Muscle of leg (tissue), 11 donors: Measurements from ENCODE around the gene HRAS. TPM values are rescaled to one million over a fixed set of nuclear protein-coding genes. Genes with fewer than 3 reads are reported as not detected.
"Not testable (repeated sequence)": the region's sequence is repeated elsewhere in the genome, so short reads cannot be mapped to it uniquely, and the experiment has no call there.

Experiments used
- DNase-seq: peaks from one replicate; pipeline ENCODE4 v3.0.0; 2013
- H3K27ac ChIP-seq: one replicate; pipeline ENCODE4 v1.5.1; 2013; ENCODE audit warnings: mild to moderate bottlenecking, low read length, control low read depth
- H3K27me3 ChIP-seq: one replicate; pipeline ENCODE4 v1.6.1; 2013; ENCODE audit warnings: low read length; ENCODE audit not compliant: control insufficient read depth, insufficient read depth
- H3K36me3 ChIP-seq: one replicate; pipeline ENCODE4 v1.6.1; 2013; ENCODE audit warnings: low read length; ENCODE audit not compliant: control insufficient read depth, insufficient read depth
- H3K4me1 ChIP-seq: one replicate; pipeline ENCODE4 v1.6.1; 2013; ENCODE audit warnings: low read length; ENCODE audit not compliant: control insufficient read depth, insufficient read depth
- H3K4me3 ChIP-seq: one replicate; pipeline ENCODE4 v1.5.1; 2013; ENCODE audit warnings: low read length, control low read depth
- H3K9me3 ChIP-seq: replicated peaks from 2 replicates; pipeline ENCODE4 v1.6.1; 2013; ENCODE audit warnings: low read depth, low read length; ENCODE audit not compliant: control insufficient read depth
- WGBS: methylation state at CpG from one replicate; pipeline ENCODE4 v1.1.5; 2013; ENCODE audit warnings: missing lambda C conversion rate; ENCODE audit not compliant: insufficient coverage; 5-methylcytosine and 5-hydroxymethylcytosine counted together
- polyA plus RNA-seq, 8 donors: library from polyadenylated mRNA; unstranded; fragments of 120-200 nt; gene quantifications; one replicate each; pipeline versions ENCODE4 v1.2.1 to v1.2.3, GENCODE V29; 2013; ENCODE audit warnings: inconsistent platforms in 1 of 8, low replicate concordance in 1 of 8; ENCODE audit not compliant: insufficient read length in 8 of 8, insufficient read depth in 1 of 8
- total RNA-seq: library from RNA; stranded (reverse); fragments of 120-200 nt; gene quantifications from one replicate; pipeline ENCODE4 v1.2.4, GENCODE V29; 2013

Gene HRAS
- total and polyA plus RNA-seq, 9 donors: 78.8 to 143 (median 118) TPM

DNA sequence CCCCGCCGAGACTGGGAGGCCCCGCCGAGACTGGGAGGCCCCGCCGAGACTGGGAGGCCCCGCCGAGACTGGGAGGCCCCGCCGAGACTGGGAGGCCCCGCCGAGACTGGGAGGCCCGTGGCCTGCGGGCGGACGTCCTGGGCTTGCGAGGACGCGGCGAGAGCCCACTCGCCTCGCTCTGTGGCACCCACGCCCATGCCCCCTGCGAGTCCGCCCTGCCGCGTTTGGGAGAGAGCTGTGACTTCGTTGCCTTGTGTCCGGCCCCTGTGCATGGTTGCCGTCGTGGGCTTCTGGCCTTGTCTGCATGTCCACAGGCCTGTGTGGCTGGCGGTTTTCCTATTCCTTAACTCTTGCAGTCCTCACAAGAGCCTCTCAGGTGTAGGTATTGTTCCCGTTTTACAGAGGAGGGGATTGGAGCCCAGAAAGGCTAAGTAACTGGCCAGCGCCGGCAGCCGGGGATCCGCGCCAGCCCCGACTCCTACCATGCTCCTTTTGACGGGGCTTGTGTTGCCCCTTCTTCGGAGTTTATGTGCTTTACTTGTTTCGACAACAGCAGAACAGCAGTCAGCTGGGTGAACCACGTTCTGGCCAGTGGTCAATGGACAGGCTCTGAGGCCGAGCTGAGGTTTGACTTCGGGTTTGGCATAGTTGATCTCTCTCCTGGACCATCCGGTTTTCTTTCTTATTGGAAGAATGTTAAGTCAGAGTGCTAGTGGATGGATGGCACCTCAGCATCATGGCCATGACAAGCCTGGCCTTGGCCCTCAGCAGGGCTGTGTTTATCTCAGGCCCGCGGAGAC is 41.6 kb upstream of the HRAS start:
- peak; percentile 42 for DNase-seq
- Histone ChIP-seq H3K36me3 (peaks cover 12% of the 10 kb centered on the region), H3K4me3 (peak overlapping the region; percentile 90), H3K4me1 (peaks cover 33% of the 10 kb centered on the region), H3K9me3 (no peaks in the 10 kb centered on the region), H3K27me3 (peaks cover 22% of the 10 kb centered on the region), H3K27ac (peak overlapping the region; percentile 20)
- WGBS: 7% methylated on average over 35 of the region's 48 CpGs

- no peaks in the 10 kb centered on the region for H3K9me3 ChIP-seq
- peak; percentile 97 for DNase-seq
- peak within 1 kb of the TSS; percentile 91 for H3K27ac ChIP-seq
- under 1% methylated on average over 73 of the region's 99 CpGs for WGBS
- peaks cover 32% of the 10 kb centered on the region for H3K4me1 ChIP-seq
- H3K36me3 ChIP-seq: peaks cover 3% of the 10 kb centered on the region
- peaks cover 22% of the 10 kb centered on the region for H3K27me3 ChIP-seq
- peak within 1 kb of the TSS; percentile 90 for H3K4me3 ChIP-seq
Observed at GRCh38 chr11:575996-576768, 40.8 kb upstream of the HRAS start, which contains the start of gene PHRF1. Gene PHRF1 (plus strand): TSS chr11:576470. CDS start chr11:581513, 5,043 bp downstream.

GRCh38 chr11:575313-575995 is 40.1 kb upstream of the HRAS start:
- Histone ChIP-seq H3K9me3 (no peaks in the 10 kb centered on the region), H3K4me3 (peak overlapping the region; percentile 58), H3K27ac (no peak overlapping the region), H3K27me3 (peaks cover 22% of the 10 kb centered on the region), H3K4me1 (peaks cover 31% of the 10 kb centered on the region), H3K36me3 (peaks cover 2% of the 10 kb centered on the region)
- WGBS: under 1% methylated on average over 55 of the region's 81 CpGs
- no peak for DNase-seq

- H3K36me3 ChIP-seq: peaks cover 2% of the 10 kb centered on the region
- peak; percentile 45 for DNase-seq
- H3K4me1 ChIP-seq: peaks cover 33% of the 10 kb centered on the region
- WGBS: 18% methylated on average over 24 of the region's 25 CpGs
- H3K27ac ChIP-seq: no peak overlapping the region
- H3K4me3 ChIP-seq: peak overlapping the region; percentile 58
- H3K9me3 ChIP-seq: no peaks in the 10 kb centered on the region
- H3K27me3 ChIP-seq: peaks cover 22% of the 10 kb centered on the region
Observed at GRCh38 chr11:574632-575312, 39.4 kb upstream of the HRAS start.

- not testable (repeated sequence) for H3K36me3 ChIP-seq, H3K27ac ChIP-seq, H3K4me3 ChIP-seq, H3K9me3 ChIP-seq
- 45% methylated on average over 8 of the region's 14 CpGs for WGBS
- peaks cover 22% of the 10 kb centered on the region for H3K27me3 ChIP-seq
- H3K4me1 ChIP-seq: peaks cover 37% of the 10 kb centered on the region
- DNase-seq: peak; percentile 19
Observed at GRCh38 chr11:574031-574570, 38.7 kb upstream of the HRAS start.

- H3K9me3 ChIP-seq: no peaks in the 10 kb centered on the region
- 89% methylated on average over 11 of the region's 16 CpGs for WGBS
- H3K27ac ChIP-seq: no peak overlapping the region
- DNase-seq: no peak
- no peak overlapping the region for H3K4me3 ChIP-seq
- H3K4me1 ChIP-seq: peaks cover 32% of the 10 kb centered on the region
- H3K27me3 ChIP-seq: peaks cover 22% of the 10 kb centered on the region
- peaks cover 2% of the 10 kb centered on the region for H3K36me3 ChIP-seq
Observed at GRCh38 chr11:573146-573759, 37.9 kb upstream of the HRAS start.

GRCh38 chr11:571802-572185 is 36.4 kb upstream of the HRAS start:
- Histone ChIP-seq H3K27ac (no peak overlapping the region), H3K36me3 (no peaks in the 10 kb centered on the region), H3K27me3 (peaks cover 22% of the 10 kb centered on the region), H3K4me3 (no peak overlapping the region), H3K4me1 (peaks cover 28% of the 10 kb centered on the region), H3K9me3 (no peaks in the 10 kb centered on the region)
- DNase-seq: no peak
- 66% methylated on average over 6 of the region's 8 CpGs for whole genome bisulfite sequencing

GRCh38 chr11:569158-569885 is 33.9 kb upstream of the HRAS start:
- Histone ChIP-seq H3K27ac (peak overlapping the region; percentile 65), H3K36me3 (no peaks in the 10 kb centered on the region), H3K9me3 (no peaks in the 10 kb centered on the region), H3K27me3 (peaks cover 9% of the 10 kb centered on the region), H3K4me3 (peak overlapping the region; percentile 55), H3K4me1 (peaks cover 22% of the 10 kb centered on the region)
- DNase-seq: peak; percentile 40
- 31% methylated on average over 36 of the region's 36 CpGs for WGBS
